GM23338 (cell line): Measurements from ENCODE around the gene GRIA4.

ENCODE experiments used
- CREB1 ChIP-seq: fragments of 250-450 bp; sonication (Bioruptor Pico); IDR thresholded peaks from 2 replicates; pipeline ENCODE4 v1.5.0; 2020; ENCODE audit warnings: low read depth, mild to moderate bottlenecking, moderate library complexity
- CTCF ChIP-seq, 2 experiments: fragments of 200-600 bp in 1 of 2; sonication (generic) in 1 of 2; conservative IDR thresholded peaks; 2 replicates each; pipeline versions ENCODE4 v1.5.1 to v1.6.1; 2016 to 2017; ENCODE audit warnings: antibody characterized with exemption in 2 of 2, low read depth in 2 of 2, mild to moderate bottlenecking in 2 of 2, moderate library complexity in 1 of 2
- ETS1 ChIP-seq: IDR thresholded peaks from 2 replicates; pipeline ENCODE4 v1.6.1; 2016; ENCODE audit warnings: antibody characterized with exemption
- EZH2 ChIP-seq: fragments of 200-600 bp; sonication (generic); IDR thresholded peaks from one replicate; pipeline ENCODE4 v1.8.0; 2017; ENCODE audit warnings: antibody characterized with exemption, mild to moderate bottlenecking, low read depth; ENCODE audit not compliant: unreplicated experiment
- EZH2phosphoT487 ChIP-seq: fragments of 200-600 bp; sonication (generic); IDR thresholded peaks from one replicate; pipeline ENCODE4 v1.8.1; 2018; ENCODE audit warnings: antibody characterized with exemption; ENCODE audit not compliant: unreplicated experiment
- JUNB ChIP-seq: IDR thresholded peaks from one replicate; pipeline ENCODE4 v1.6.1; 2016; ENCODE audit warnings: antibody characterized with exemption; ENCODE audit not compliant: unreplicated experiment
- NANOG ChIP-seq: IDR thresholded peaks from 2 replicates; pipeline ENCODE4 v1.6.1; 2016; ENCODE audit warnings: antibody characterized with exemption, borderline replicate concordance
- POLR2AphosphoS5 ChIP-seq: IDR thresholded peaks from 2 replicates; pipeline ENCODE4 v1.6.1; 2016; ENCODE audit warnings: antibody characterized with exemption, low read depth
- REST ChIP-seq: IDR thresholded peaks from one replicate; pipeline ENCODE4 v1.6.1; 2018; ENCODE audit warnings: antibody characterized with exemption; ENCODE audit not compliant: unreplicated experiment
- ZNF331 ChIP-seq: fragments of 250-450 bp; sonication (Bioruptor Pico); IDR thresholded peaks from 2 replicates; pipeline ENCODE4 v1.5.0; 2020; ENCODE audit warnings: low read depth, mild to moderate bottlenecking, moderate library complexity
- ZNF462 ChIP-seq: fragments of 250-450 bp; sonication (Bioruptor Pico); IDR thresholded peaks from 2 replicates; pipeline ENCODE4 v1.5.0; 2020; ENCODE audit warnings: mild to moderate bottlenecking, moderate library complexity

- no peak for TF ChIP-seq POLR2AphosphoS5
- TF ChIP-seq CTCF (conservative IDR thresholded peaks at IDR 0.05; ENCODE audit: low read depth in 2 of 2), result no peak
- no peak for TF ChIP-seq EZH2phosphoT487
- no peak for TF ChIP-seq REST
- TF ChIP-seq EZH2, result no peak
- no peak for TF ChIP-seq CREB1 (CRISPR knock-in tag)
- no peak for TF ChIP-seq JUNB
- TF ChIP-seq NANOG, result no peak
- no peak for TF ChIP-seq ZNF331 (CRISPR knock-in tag)
- no peak for TF ChIP-seq ETS1
- no peak for TF ChIP-seq ZNF462 (CRISPR knock-in tag)
Measured at GRCh38 chr11:105696000-105696399, 86.1 kb downstream of the GRIA4 start.
